Ishikawa (cell line): ENCODE data around the gene PCMT1.

Experiments used
- CEBPB ChIP-seq: IDR thresholded peaks from 2 replicates; pipeline ENCODE4 v1.6.1; 2012
- CREB1 ChIP-seq: IDR thresholded peaks from 2 replicates; pipeline ENCODE4 v1.6.1; 2012; ENCODE audit warnings: low read depth
- EGR1 ChIP-seq: IDR thresholded peaks from 2 replicates; pipeline ENCODE4 v1.6.1; 2012
- EP300 ChIP-seq: IDR thresholded peaks from 2 replicates; pipeline ENCODE4 v1.6.1; 2012; ENCODE audit warnings: borderline replicate concordance
- FOXM1 ChIP-seq: IDR thresholded peaks from 2 replicates; pipeline ENCODE4 v1.6.1; 2012; ENCODE audit warnings: low read depth, borderline replicate concordance
- MAX ChIP-seq: IDR thresholded peaks from 2 replicates; pipeline ENCODE4 v1.6.1; 2012
- NFIC ChIP-seq: IDR thresholded peaks from 2 replicates; pipeline ENCODE4 v1.6.1; 2012
- RAD21 ChIP-seq: IDR thresholded peaks from 2 replicates; pipeline ENCODE4 v1.6.1; 2012; ENCODE audit warnings: low read depth
- TAF1 ChIP-seq: IDR thresholded peaks from 2 replicates; pipeline ENCODE4 v1.6.1; 2012; ENCODE audit warnings: low read depth, mild to moderate bottlenecking
- TCF12 ChIP-seq: IDR thresholded peaks from 2 replicates; pipeline ENCODE4 v1.6.1; 2012; ENCODE audit warnings: low read depth
- TEAD4 ChIP-seq: IDR thresholded peaks from 2 replicates; pipeline ENCODE4 v1.6.1; 2012
- USF1 ChIP-seq: IDR thresholded peaks from 2 replicates; pipeline ENCODE4 v1.6.1; 2012
- YY1 ChIP-seq: IDR thresholded peaks from 2 replicates; pipeline ENCODE4 v1.6.1; 2012; ENCODE audit warnings: low read depth
- ZBTB7A ChIP-seq: IDR thresholded peaks from 2 replicates; pipeline ENCODE4 v1.6.1; 2012; ENCODE audit warnings: low read depth
- TF ChIP-seq, protein P1 (sequence below): IDR thresholded peaks from 2 replicates; pipeline ENCODE4 v1.6.1; 2012; ENCODE audit warnings: low read depth, mild to moderate bottlenecking

The PCMT1 gene

GRCh38 chr6:149719531-149719930 lies 30.0 kb upstream of the PCMT1 start:
- TF ChIP-seq, protein P1, sequence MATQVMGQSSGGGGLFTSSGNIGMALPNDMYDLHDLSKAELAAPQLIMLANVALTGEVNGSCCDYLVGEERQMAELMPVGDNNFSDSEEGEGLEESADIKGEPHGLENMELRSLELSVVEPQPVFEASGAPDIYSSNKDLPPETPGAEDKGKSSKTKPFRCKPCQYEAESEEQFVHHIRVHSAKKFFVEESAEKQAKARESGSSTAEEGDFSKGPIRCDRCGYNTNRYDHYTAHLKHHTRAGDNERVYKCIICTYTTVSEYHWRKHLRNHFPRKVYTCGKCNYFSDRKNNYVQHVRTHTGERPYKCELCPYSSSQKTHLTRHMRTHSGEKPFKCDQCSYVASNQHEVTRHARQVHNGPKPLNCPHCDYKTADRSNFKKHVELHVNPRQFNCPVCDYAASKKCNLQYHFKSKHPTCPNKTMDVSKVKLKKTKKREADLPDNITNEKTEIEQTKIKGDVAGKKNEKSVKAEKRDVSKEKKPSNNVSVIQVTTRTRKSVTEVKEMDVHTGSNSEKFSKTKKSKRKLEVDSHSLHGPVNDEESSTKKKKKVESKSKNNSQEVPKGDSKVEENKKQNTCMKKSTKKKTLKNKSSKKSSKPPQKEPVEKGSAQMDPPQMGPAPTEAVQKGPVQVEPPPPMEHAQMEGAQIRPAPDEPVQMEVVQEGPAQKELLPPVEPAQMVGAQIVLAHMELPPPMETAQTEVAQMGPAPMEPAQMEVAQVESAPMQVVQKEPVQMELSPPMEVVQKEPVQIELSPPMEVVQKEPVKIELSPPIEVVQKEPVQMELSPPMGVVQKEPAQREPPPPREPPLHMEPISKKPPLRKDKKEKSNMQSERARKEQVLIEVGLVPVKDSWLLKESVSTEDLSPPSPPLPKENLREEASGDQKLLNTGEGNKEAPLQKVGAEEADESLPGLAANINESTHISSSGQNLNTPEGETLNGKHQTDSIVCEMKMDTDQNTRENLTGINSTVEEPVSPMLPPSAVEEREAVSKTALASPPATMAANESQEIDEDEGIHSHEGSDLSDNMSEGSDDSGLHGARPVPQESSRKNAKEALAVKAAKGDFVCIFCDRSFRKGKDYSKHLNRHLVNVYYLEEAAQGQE = no peak
- no peak for TF ChIP-seq TAF1
- no peak for TF ChIP-seq CREB1
- no peak for TF ChIP-seq EP300
- no peak for TF ChIP-seq RAD21
- no peak for TF ChIP-seq USF1
- TF ChIP-seq YY1 = no peak
- TF ChIP-seq EGR1 = no peak
- TF ChIP-seq NFIC = no peak
- no peak for TF ChIP-seq TCF12
- no peak for TF ChIP-seq MAX
- TF ChIP-seq ZBTB7A = no peak
- TF ChIP-seq FOXM1 = no peak
- no peak for TF ChIP-seq CEBPB
- no peak for TF ChIP-seq TEAD4

- TF ChIP-seq CREB1 (no peak), CEBPB (no peak), FOXM1 (no peak), ZBTB7A (no peak), MAX (no peak), RAD21 (no peak), NFIC (no peak), TCF12 (no peak), TAF1 (no peak), EGR1 (no peak), EP300 (no peak), USF1 (no peak), TEAD4 (no peak), YY1 (no peak)
- TF ChIP-seq, protein P1 = no peak
Measured at GRCh38 chr6:149723262-149723661, 26.3 kb upstream of the PCMT1 start.

- TF ChIP-seq EP300 (no peak), YY1 (no peak), CREB1 (no peak), RAD21 (peak; percentile 59)
Measured at GRCh38 chr6:149723771-149724417, 25.6 kb upstream of the PCMT1 start.

DNA sequence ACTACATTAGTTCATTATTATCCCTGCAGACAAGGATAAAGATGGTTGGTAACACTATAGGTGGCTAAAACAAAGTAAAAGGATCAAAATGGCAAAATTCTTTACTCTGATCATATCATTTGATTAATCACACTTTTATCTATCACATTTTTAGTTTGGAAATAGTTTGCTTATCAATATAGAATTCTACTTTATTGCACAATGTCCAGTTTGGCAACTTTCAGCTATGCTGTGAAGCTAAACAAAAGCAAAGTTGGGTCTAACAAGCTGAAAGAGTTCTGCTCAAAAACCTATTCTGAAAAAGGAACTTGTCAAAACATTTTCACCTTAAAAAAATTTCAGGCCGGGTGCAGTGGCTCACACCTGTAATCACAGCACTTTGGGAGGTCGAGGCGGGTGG lies 23.8 kb upstream of the PCMT1 start:
- TF ChIP-seq YY1 (no peak), RAD21 (no peak), TCF12 (no peak), MAX (no peak), CEBPB (no peak), TEAD4 (no peak), CREB1 (no peak), USF1 (no peak), EP300 (no peak), TAF1 (no peak), EGR1 (no peak), ZBTB7A (no peak)
- TF ChIP-seq, protein P1 = no peak
